HG03039 (cell line): ENCODE data around the gene BIRC5.
"Not testable (repeated sequence)": the region's sequence is repeated elsewhere in the genome, so short reads cannot be mapped to it uniquely, and the experiment has no call there.

Experiments
- ATAC-seq: cut with Tn5 transposase; IDR thresholded peaks from one replicate; pipeline ENCODE4 v1.9.1; 2021; ENCODE audit warnings: mild to moderate bottlenecking, moderate library complexity; ENCODE audit not compliant: unreplicated experiment

BIRC5 gene

GRCh38 chr17:78224231-78225087 is 10.4 kb downstream of the BIRC5 start:
- no peak for ATAC-seq

DNA sequence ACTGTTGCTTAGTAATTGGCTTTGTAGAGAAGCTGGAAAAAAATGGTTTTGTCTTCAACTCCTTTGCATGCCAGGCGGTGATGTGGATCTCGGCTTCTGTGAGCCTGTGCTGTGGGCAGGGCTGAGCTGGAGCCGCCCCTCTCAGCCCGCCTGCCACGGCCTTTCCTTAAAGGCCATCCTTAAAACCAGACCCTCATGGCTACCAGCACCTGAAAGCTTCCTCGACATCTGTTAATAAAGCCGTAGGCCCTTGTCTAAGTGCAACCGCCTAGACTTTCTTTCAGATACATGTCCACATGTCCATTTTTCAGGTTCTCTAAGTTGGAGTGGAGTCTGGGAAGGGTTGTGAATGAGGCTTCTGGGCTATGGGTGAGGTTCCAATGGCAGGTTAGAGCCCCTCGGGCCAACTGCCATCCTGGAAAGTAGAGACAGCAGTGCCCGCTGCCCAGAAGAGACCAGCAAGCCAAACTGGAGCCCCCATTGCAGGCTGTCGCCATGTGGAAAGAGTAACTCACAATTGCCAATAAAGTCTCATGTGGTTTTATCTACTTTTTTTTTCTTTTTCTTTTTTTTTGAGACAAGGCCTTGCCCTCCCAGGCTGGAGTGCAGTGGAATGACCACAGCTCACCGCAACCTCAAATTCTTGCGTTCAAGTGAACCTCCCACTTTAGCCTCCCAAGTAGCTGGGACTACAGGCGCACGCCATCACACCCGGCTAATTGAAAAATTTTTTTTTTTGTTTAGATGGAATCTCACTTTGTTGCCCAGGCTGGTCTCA is 11.2 kb downstream of the BIRC5 start:
- ATAC-seq: no peak

- no peak for ATAC-seq
Observed at GRCh38 chr17:78226055-78226758, 12.2 kb downstream of the BIRC5 start.

DNA sequence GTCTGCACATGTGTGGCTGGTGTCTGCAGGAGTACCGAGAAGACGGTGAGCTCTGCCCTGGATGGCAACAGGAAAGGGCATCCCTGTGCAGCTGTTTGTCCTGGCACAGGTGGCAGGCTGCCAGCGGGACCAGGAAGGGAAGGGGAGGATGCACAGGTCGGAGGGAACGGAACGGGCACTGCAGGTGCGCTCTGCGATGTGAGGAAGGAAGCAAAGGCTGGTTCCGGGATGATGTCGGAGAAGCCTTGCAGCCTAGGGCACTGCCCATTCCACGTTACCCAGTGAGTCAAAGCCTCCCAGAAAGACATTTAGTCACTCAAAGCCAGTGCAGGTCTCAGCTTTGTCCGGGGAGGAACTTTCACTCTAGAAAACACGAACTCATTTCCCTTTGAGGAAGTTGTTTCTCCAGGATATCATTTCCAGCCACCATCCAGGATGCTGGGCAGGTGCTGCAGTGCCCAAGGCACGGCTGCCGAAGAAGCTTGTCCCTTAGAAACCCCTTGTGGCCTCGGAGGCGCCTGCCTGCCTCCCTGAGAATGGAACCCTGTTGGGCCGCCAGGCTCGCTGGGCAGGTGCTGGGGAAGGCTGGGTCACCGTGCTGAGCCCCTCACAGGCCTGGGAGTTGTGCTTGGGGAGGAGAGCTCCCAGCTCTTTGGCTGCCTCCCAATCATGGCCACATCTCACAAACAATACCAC is 12.9 kb downstream of the BIRC5 start:
- no peak for ATAC-seq

DNA sequence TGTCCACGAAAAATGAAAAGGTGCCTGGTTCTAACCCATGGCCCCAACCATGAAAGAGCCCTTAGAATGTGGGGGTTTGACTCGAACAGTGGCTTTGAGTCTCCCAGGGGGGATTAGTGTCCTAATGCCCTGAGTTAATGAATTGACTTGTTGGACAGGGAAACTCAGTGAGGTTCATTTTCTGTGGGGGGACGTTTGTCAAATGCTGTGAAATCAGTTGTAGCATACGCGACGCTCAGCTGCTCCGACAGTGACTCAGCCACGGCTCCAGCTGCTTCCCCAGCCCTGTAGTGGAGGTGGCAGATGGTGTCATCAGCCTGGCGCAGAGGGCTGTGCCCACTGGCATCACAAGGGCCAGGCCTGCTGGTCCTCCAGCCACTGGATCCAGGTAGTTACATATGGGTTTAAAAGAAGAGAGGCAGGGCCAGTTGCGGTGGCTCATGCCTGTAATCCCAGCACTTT is 13.4 kb downstream of the BIRC5 start:
- no peak for ATAC-seq

DNA sequence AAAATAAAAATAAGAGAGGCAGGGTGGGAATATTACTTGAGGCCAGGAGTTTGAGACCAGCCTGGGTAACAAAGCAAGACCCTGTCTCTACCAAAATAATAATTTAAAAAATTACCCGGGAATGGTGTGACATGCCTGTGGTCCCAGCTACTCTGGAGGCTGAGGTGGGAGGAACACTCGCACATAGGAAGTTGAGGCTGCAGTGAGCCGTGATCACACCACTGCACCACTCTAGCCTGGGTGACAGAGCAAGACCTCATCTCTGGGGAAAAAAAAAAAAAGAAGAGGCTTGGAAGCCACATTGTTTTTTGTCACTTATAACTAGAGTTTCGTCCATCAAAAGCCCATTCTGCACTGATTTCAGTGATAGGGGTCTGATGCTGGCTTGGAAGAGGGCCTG is 14.1 kb downstream of the BIRC5 start:
- no peak for ATAC-seq

DNA sequence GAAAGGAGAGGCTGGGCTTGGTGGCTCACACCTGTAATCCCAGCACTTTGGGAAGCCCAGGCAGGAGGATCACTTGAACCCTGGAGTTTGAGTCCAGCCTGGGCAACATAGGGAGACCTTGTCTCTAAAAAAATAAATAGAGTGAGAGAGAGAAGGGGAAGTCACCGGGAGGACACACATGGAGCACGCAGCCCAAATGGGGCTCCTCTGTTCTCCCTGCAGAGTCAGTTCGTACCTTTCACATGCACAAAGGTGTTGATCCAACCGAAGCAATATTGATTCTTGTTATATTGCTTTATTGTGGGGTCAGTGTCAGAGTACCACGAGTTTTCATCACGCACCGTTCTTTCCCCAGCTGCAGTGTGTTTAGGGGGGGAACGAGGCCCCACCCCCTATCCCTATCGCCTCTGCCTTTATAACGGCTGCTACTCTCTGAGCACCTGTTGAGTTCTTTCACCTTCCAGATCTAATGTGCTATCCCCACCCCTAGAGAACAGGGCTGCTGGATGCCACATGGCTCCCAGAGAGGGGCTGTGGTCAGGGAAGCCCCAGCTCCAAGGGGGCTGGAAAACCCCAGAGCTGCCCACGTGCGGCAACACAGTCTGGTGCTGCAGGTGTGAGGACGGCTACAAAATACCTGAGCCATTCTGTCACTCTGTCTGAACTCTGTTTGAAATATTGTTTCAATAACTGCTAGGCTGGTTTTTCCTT is 16.4 kb downstream of the BIRC5 start:
- no peak for ATAC-seq

DNA sequence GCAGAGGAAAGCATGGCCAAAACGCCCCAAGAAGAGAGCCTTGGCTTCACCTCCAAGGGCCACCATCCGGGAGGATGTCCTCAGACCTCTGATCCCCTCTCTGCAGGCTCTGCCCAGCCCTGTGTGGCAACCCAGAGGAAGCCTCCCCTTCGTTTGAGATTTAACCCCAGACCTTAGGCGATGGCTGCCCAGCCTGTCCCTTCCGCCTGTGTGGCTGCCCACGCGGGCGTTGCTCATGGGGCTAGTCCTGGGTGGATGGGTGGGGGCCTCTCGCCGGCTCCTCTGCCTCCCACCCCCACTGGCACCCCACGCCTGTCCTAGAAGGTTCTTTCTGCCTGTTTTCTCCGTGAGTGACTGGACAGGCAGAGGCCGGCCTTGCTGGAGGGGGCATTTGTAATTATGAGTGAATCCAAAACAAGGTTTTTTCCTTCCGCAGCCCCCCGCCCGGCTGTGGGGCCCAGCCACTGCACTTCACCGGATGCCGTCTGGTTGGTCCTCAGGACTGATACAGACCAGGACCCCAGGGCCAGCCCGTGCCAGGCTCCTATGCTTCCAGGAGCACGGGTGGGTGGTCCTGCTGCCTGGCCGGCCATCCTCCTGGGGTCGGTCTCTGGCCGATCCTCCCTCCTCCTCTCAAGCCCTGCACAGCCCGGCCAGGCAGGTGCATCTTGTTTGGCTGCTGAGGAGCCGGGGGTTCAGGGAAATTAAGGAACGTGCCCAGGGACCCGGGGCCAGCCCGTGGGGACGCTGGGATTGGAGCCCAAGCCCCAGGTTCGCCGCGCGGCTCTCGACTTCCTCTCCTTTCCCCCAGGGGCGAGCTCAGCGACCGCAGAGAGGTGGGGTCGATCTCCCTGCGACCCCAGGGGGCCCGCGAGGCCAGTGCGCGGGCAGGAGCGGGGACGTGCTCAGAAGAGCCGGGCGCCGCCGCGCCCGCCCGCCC is 17.2 kb downstream of the BIRC5 start, which contains the start of gene TMEM235:
TSS of gene TMEM235 (plus strand) at position 636 of the 940 bp plus-strand sequence. CDS start 393 bp downstream, outside the sequence.
- ATAC-seq: no peak

DNA sequence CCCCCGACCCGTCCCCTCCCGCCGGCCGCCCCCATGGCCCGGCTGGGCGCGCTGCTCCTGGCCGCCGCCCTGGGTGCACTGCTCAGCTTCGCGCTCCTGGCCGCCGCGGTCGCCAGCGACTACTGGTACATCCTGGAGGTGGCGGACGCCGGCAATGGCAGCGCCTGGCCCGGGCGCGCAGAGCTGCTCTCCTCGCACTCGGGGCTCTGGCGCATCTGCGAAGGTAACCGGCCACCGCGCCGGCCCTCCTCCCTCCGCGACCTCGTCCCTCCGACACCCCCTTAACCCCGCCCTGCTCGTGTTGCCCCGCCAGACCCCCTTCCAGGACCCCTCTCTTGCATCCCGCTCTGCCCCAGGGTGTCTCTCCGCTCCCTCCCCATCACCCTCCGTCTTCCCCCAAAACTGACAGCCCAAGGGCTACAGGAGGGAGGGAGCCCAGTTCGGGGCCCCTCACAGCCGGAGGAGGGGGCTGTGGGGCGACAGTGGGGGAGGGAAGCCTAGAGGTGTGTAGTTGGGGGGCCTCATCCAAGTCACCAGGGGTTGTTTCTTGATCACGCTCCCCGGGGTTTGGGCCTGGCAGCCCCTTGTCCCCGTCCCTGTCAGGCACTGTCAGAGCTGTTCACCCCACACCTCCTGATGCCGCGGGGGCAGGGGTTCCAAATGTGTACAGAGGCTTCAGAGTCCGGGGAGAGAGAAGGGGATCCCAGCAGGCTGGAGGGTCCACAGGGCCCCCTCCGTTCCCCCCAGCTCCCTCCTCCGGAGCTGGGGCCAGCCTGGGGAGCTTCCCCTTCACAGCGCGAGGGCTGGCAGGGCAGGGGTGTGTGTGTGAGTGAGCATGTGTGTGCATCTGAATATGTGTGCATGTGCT is 18.2 kb downstream of the BIRC5 start:
- no peak for ATAC-seq

DNA sequence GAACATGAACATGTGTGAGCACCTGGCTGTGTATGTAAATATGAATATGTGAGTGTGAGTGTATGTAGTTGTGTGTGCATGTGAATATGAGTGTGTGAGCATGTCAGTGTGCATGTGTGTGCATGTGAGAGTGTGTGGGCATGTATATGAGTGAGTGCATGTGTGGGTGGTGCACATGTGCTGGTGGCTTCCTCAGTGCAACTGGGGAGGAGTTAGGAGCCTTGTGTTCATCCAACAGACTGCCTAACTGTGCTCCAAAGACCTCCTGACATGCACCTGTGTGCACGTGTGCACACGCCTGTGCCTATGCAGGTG is 18.8 kb downstream of the BIRC5 start:
- ATAC-seq: no peak

DNA sequence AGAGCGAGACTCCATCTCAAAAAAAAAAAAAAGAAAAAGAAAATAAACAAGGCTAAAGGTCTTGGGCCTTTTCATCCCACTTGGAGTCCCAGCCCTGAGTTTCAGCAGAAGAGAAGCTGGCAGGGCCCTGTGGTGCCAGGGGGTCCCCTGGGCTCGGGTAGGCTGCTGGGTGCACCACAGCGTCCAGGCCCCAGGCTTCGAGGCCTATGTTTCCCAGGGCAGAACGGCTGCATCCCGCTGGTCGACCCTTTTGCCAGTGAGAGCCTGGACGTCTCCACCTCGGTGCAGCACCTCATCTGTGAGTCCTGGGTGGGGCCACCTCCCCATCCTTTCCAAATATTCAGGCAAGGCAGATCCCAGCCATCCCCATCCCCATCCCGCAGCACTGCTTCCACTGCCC is 19.6 kb downstream of the BIRC5 start:
- ATAC-seq: no peak

- ATAC-seq: no peak
Observed at GRCh38 chr17:78234261-78234865, 20.3 kb downstream of the BIRC5 start.

- not testable (repeated sequence) for ATAC-seq
Observed at GRCh38 chr17:78235022-78235421, 21.0 kb downstream of the BIRC5 start.

DNA sequence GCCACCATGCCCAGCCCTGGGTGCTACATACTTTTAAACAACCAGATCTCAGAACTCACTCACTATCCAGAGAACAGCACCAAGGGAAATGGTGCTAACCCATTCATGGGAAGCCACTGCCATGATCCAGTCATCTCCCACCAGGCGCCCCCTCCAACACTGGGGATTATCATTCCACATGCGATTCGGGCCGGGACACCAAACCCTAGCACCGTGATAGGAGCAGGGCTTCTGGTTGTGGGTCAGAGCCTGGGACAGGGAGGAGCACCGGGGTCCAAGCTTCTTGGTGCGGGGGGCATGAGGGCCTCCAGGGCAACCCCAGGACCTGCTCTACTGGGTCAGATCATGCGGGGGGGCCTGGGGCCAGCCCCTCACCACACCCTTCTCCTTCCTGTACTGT is 21.8 kb downstream of the BIRC5 start:
- no peak for ATAC-seq

DNA sequence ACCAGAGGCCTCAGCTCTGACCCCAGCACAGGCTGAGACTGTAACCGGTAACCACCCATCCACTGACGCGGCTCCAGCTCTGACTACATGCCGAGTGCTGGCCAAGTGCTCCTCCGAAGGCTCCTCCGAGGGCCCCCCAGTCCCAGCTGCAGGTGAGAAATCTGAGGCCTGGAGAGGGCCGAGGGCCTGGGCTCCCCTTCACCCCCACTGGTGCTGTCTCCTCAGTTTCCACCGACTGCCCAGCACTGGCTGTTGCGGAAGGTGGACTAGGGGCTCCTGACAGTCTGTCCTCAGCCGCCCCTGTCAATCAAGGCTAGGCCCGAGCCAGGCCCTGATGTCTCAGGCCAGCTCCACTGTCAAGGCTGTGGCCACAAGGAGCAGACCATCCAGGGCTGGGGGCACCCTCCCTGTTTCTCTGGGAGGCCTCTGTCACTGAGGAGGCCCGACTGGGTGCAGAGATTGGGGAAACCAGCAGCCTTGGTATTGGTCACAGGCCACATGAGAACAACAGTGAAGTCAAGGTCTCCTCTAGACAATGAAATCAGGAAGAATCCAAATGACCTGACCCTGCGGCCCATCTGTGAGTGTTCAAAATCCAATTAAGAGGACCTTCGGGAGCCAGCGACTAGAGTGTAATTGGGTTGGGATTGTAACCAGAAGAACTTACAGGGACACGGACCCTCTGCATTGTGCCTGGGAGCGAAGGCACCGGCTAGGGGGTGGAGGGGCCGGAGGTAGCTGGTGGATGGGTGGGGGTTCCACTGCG is 22.5 kb downstream of the BIRC5 start:
- no peak for ATAC-seq

GRCh38 chr17:78237401-78238012 is 23.5 kb downstream of the BIRC5 start:
- no peak for ATAC-seq
